ENCODE results near the gene KLHL22.

GRCh38 chr22:20471126-20471833 is 24.3 kb downstream of the KLHL22 start:
- TF ChIP-seq, protein P1, sequence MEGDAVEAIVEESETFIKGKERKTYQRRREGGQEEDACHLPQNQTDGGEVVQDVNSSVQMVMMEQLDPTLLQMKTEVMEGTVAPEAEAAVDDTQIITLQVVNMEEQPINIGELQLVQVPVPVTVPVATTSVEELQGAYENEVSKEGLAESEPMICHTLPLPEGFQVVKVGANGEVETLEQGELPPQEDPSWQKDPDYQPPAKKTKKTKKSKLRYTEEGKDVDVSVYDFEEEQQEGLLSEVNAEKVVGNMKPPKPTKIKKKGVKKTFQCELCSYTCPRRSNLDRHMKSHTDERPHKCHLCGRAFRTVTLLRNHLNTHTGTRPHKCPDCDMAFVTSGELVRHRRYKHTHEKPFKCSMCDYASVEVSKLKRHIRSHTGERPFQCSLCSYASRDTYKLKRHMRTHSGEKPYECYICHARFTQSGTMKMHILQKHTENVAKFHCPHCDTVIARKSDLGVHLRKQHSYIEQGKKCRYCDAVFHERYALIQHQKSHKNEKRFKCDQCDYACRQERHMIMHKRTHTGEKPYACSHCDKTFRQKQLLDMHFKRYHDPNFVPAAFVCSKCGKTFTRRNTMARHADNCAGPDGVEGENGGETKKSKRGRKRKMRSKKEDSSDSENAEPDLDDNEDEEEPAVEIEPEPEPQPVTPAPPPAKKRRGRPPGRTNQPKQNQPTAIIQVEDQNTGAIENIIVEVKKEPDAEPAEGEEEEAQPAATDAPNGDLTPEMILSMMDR (conservative IDR thresholded peaks at IDR 0.05; ENCODE audit: low read length) = no peak
- TF ChIP-seq EZH2phosphoT487 (IDR thresholded peaks at IDR 0.05; ENCODE audit: borderline replicate concordance) = no peak

Measured in Loucy (cell line).